A673 (cell line): ENCODE results near the gene RBM12.

Source experiments
- CTCF ChIP-seq: fragments of 300-800, 200-600 bp; sonication (generic); conservative IDR thresholded peaks from 2 replicates; pipeline ENCODE4 v1.5.1; 2017; ENCODE audit warnings: low read depth, mild to moderate bottlenecking, antibody characterized with exemption, low read length, moderate library complexity, mixed read lengths
- EZH2 ChIP-seq: fragments of 200-600 bp; sonication (generic); IDR thresholded peaks from 2 replicates; pipeline ENCODE4 v1.6.1; 2017; ENCODE audit warnings: borderline replicate concordance, low read depth, mild to moderate bottlenecking, mixed read lengths, antibody characterized with exemption, low read length; ENCODE audit not compliant: poor library complexity, severe bottlenecking

- no peak for TF ChIP-seq CTCF
- no peak for TF ChIP-seq EZH2
These were observed 10.8 kb downstream of the RBM12 start for GRCh38 chr20:35653893-35654292.
